Measurements from ENCODE around the gene CD38.

DNA sequence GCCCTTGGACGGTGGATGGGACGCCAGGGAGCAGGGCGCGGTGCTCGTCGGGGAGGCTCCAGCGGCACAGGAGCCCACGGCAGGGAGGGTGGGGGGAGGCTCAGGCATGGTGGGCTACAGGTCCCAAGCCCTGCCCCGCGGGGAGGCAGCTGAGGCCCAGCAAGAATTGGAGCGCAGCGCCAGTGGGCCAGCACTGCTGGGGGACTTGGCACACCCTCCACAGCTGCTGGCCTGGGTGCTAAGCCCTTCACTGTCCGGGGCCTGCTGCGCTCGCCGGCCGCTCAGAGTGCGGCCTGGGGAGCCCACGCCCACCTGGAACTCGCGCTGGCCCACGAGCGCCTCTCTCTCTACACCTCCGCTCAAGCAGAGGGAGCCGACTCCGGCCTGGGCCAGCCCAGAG, 8.6 kb downstream of the CD38 start:
- no peak for TF ChIP-seq POLR2A (IDR thresholded peaks at IDR 0.05)
- TF ChIP-seq, protein P1, sequence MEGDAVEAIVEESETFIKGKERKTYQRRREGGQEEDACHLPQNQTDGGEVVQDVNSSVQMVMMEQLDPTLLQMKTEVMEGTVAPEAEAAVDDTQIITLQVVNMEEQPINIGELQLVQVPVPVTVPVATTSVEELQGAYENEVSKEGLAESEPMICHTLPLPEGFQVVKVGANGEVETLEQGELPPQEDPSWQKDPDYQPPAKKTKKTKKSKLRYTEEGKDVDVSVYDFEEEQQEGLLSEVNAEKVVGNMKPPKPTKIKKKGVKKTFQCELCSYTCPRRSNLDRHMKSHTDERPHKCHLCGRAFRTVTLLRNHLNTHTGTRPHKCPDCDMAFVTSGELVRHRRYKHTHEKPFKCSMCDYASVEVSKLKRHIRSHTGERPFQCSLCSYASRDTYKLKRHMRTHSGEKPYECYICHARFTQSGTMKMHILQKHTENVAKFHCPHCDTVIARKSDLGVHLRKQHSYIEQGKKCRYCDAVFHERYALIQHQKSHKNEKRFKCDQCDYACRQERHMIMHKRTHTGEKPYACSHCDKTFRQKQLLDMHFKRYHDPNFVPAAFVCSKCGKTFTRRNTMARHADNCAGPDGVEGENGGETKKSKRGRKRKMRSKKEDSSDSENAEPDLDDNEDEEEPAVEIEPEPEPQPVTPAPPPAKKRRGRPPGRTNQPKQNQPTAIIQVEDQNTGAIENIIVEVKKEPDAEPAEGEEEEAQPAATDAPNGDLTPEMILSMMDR (IDR thresholded peaks at IDR 0.05), result no peak

All from sigmoid colon (tissue), 3 donors.